Loucy (cell line): Measurements from ENCODE around the gene TUBGCP3.

Experiments
- H2AFZ ChIP-seq: fragments of 200-600 bp; sonication (generic); 2 replicates; pipeline ENCODE4 v1.6.0; 2016; ENCODE audit warnings: antibody characterized with exemption, mild to moderate bottlenecking, low read length, moderate library complexity
- H3F3A ChIP-seq: fragments of 200-600 bp; 2 replicates; pipeline ENCODE4 v1.6.0; 2016; ENCODE audit warnings: antibody characterized with exemption, low read depth, mild to moderate bottlenecking
- H3K27me3 ChIP-seq: fragments of 200-600 bp; sonication (generic); 2 replicates; pipeline ENCODE4 v1.6.1; 2014; ENCODE audit warnings: low read length, mild to moderate bottlenecking; ENCODE audit not compliant: insufficient read depth, poor library complexity, severe bottlenecking
- H3K36me3 ChIP-seq: fragments of 200-600 bp; sonication (generic); 2 replicates; pipeline ENCODE4 v1.6.1; 2016; ENCODE audit warnings: low read length; ENCODE audit not compliant: insufficient read depth
- H3K4me1 ChIP-seq: fragments of 200-600 bp; sonication (generic); 2 replicates; pipeline ENCODE4 v1.5.1; 2014; ENCODE audit warnings: low read length, mild to moderate bottlenecking; ENCODE audit not compliant: insufficient read depth, poor library complexity, severe bottlenecking
- H3K4me2 ChIP-seq: fragments of 200-600 bp; sonication (generic); 2 replicates; pipeline ENCODE4 v1.6.0; 2014; ENCODE audit warnings: antibody characterized with exemption, low read length, low read depth, mild to moderate bottlenecking; ENCODE audit not compliant: poor library complexity, severe bottlenecking
- H3K4me3 ChIP-seq: fragments of 200-600 bp; sonication (generic); 2 replicates; pipeline ENCODE4 v1.5.1; 2014; ENCODE audit warnings: low read length, mild to moderate bottlenecking, mixed read lengths; ENCODE audit not compliant: poor library complexity, severe bottlenecking
- H3K79me2 ChIP-seq: fragments of 200-600 bp; sonication (generic); 2 replicates; pipeline ENCODE4 v1.6.1; 2014; ENCODE audit warnings: low read length; ENCODE audit not compliant: insufficient read depth
- H3K9ac ChIP-seq: fragments of 200-600 bp; sonication (generic); 2 replicates; pipeline ENCODE4 v1.6.0; 2014; ENCODE audit warnings: mild to moderate bottlenecking, low read depth, low read length, moderate library complexity; ENCODE audit not compliant: poor library complexity, severe bottlenecking
- H3K9me2 ChIP-seq: fragments of 200-600 bp; sonication (generic); replicated peaks from 2 replicates; pipeline ENCODE4 v1.6.1; 2016; ENCODE audit warnings: low read depth, low read length, mixed read lengths
- H3K9me3 ChIP-seq: fragments of 200-600 bp; sonication (generic); 2 replicates; pipeline ENCODE4 v1.6.1; 2014; ENCODE audit warnings: mild to moderate bottlenecking, antibody characterized with exemption, low read length, low read depth; ENCODE audit not compliant: insufficient read depth
- H4K20me1 ChIP-seq: fragments of 200-600 bp; sonication (generic); 2 replicates; pipeline ENCODE4 v1.6.0; 2014; ENCODE audit warnings: antibody characterized with exemption, low read length, mild to moderate bottlenecking; ENCODE audit not compliant: insufficient read depth, poor library complexity, severe bottlenecking
- CTCF ChIP-seq: fragments of 200-600 bp; sonication (generic); conservative IDR thresholded peaks from 2 replicates; pipeline ENCODE4 v1.5.1; 2014; ENCODE audit warnings: mild to moderate bottlenecking, antibody characterized with exemption, low read length
- EZH2phosphoT487 ChIP-seq: fragments of 200-600 bp; IDR thresholded peaks from 2 replicates; pipeline ENCODE4 v1.6.1; 2018; ENCODE audit warnings: antibody characterized with exemption, mild to moderate bottlenecking, moderate library complexity, borderline replicate concordance

The TUBGCP3 gene

GRCh38 chr13:112562254-112562653, 25.7 kb downstream of the TUBGCP3 start:
- Histone ChIP-seq H3K4me1 (no peaks in the 10 kb centered on the region), H3K79me2 (peaks cover 49% of the 10 kb centered on the region), H3K9me3 (no peaks in the 10 kb centered on the region)

GRCh38 chr13:112561478-112561877, 26.5 kb downstream of the TUBGCP3 start:
- H3K4me1 ChIP-seq, result no peaks in the 10 kb centered on the region
- peaks cover 86% of the 10 kb centered on the region; the same call in 1 of the 2 replicates for H3K36me3 ChIP-seq
- H3K27me3 ChIP-seq, result no peaks in the 10 kb centered on the region
- H3K4me2 ChIP-seq, result no peak overlapping the region
- H3K9ac ChIP-seq, result no peak overlapping the region
- peaks cover 44% of the 10 kb centered on the region for H3K79me2 ChIP-seq
- no peaks in the 10 kb centered on the region for H3F3A ChIP-seq
- H2AFZ ChIP-seq, result no peak overlapping the region
- no peaks in the 10 kb centered on the region for H3K9me2 ChIP-seq
- H3K4me3 ChIP-seq, result no peak overlapping the region
- H4K20me1 ChIP-seq, result peaks cover 16% of the 10 kb centered on the region
- no peaks in the 10 kb centered on the region for H3K9me3 ChIP-seq
- TF ChIP-seq CTCF (no peak), EZH2phosphoT487 (no peak)

More at GRCh38 chr13:112562254-112562653, 25.7 kb downstream of the TUBGCP3 start:
- H4K20me1 ChIP-seq, result peaks cover 24% of the 10 kb centered on the region
- TF ChIP-seq EZH2phosphoT487 (no peak), CTCF (no peak)
- H3K36me3 ChIP-seq, result peaks cover 85% of the 10 kb centered on the region; the same call in 1 of the 2 replicates
- H3K4me3 ChIP-seq, result no peak overlapping the region
- no peak overlapping the region for H2AFZ ChIP-seq
- H3K27me3 ChIP-seq, result no peaks in the 10 kb centered on the region
- no peak overlapping the region for H3K4me2 ChIP-seq
- no peaks in the 10 kb centered on the region for H3K9me2 ChIP-seq
- no peak overlapping the region for H3K9ac ChIP-seq
- no peaks in the 10 kb centered on the region for H3F3A ChIP-seq

GRCh38 chr13:112558696-112559418, 29.1 kb downstream of the TUBGCP3 start:
- H3K79me2 ChIP-seq, result peaks cover 42% of the 10 kb centered on the region

More at GRCh38 chr13:112558696-112559418, 29.1 kb downstream of the TUBGCP3 start:
- no peaks in the 10 kb centered on the region for H3K4me1 ChIP-seq
- no peak overlapping the region for H3K9ac ChIP-seq
- H3K27me3 ChIP-seq, result no peaks in the 10 kb centered on the region
- H3K9me2 ChIP-seq, result no peaks in the 10 kb centered on the region
- TF ChIP-seq CTCF (no peak), EZH2phosphoT487 (no peak)
- no peaks in the 10 kb centered on the region for H3K9me3 ChIP-seq
- H2AFZ ChIP-seq, result no peak overlapping the region
- H3K4me2 ChIP-seq, result no peak overlapping the region
- no peaks in the 10 kb centered on the region for H3F3A ChIP-seq
- H3K4me3 ChIP-seq, result no peak overlapping the region
- H3K36me3 ChIP-seq, result peaks cover 87% of the 10 kb centered on the region; the same call in 1 of the 2 replicates
- peaks cover 13% of the 10 kb centered on the region for H4K20me1 ChIP-seq
